ENCODE results near the gene SSTR4. TPM values are rescaled to one million over a fixed set of nuclear protein-coding genes. Genes with fewer than 3 reads are reported as not detected.

SSTR4 gene
- total and polyA plus RNA-seq, 2 donors from 2014 or later, result not detected

DNA sequence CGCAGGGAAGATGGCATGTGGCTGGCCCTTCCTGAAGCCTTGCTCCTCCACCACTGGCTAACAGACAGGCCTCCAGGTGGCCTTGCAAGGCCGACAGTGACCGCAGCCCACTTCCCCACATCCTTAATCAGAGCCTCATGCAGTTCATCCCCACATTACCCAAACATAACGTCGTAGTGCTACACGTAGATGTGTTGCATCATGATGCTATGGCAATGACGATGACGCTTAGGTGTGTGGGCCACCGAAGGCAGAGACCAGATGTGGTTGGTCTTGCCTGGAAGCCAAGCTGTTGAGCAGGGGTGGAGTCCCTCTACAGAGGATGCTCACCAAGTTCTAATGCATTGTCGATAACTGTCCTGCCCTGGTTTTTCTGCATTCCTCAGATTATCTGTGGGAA, 45.4 kb downstream of the SSTR4 start:
- TF ChIP-seq, protein P1, sequence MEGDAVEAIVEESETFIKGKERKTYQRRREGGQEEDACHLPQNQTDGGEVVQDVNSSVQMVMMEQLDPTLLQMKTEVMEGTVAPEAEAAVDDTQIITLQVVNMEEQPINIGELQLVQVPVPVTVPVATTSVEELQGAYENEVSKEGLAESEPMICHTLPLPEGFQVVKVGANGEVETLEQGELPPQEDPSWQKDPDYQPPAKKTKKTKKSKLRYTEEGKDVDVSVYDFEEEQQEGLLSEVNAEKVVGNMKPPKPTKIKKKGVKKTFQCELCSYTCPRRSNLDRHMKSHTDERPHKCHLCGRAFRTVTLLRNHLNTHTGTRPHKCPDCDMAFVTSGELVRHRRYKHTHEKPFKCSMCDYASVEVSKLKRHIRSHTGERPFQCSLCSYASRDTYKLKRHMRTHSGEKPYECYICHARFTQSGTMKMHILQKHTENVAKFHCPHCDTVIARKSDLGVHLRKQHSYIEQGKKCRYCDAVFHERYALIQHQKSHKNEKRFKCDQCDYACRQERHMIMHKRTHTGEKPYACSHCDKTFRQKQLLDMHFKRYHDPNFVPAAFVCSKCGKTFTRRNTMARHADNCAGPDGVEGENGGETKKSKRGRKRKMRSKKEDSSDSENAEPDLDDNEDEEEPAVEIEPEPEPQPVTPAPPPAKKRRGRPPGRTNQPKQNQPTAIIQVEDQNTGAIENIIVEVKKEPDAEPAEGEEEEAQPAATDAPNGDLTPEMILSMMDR (IDR thresholded peaks at IDR 0.05; ENCODE audit: borderline replicate concordance, extremely low read depth, insufficient read depth), result no peak
- intact Hi-C loops (cut with DNase I), result no loop called here
- Histone ChIP-seq H3K4me1 (ENCODE audit: control insufficient read depth in 2 of 3, insufficient read depth in 2 of 3, low read depth in 1 of 3, low read length in 3 of 3) (peaks cover 0 to 2% (median 0%) of the 10 kb centered on the region in 3 donors), H3K27me3 (ENCODE audit: control insufficient read depth, insufficient read depth, low read length) (no peaks in the 10 kb centered on the region), H3K9me3 (ENCODE audit: control insufficient read depth in 2 of 3, insufficient read depth in 1 of 3, low read length in 3 of 3) (no peaks in the 10 kb centered on the region), H3K36me3 (ENCODE audit: control insufficient read depth in 2 of 3, insufficient read depth in 3 of 3, low read length in 3 of 3) (no peaks in the 10 kb centered on the region), H3K9ac (ENCODE audit: low read length in 3 of 3) (no peak overlapping the region), H3K4me3 (ENCODE audit: low read length in 3 of 3) (no peak overlapping the region), H3K27ac (ENCODE audit: low read depth in 2 of 2, low read length in 2 of 2) (no peak overlapping the region)
- FAIRE-seq (no peak), DNase-seq (no peak)

DNA sequence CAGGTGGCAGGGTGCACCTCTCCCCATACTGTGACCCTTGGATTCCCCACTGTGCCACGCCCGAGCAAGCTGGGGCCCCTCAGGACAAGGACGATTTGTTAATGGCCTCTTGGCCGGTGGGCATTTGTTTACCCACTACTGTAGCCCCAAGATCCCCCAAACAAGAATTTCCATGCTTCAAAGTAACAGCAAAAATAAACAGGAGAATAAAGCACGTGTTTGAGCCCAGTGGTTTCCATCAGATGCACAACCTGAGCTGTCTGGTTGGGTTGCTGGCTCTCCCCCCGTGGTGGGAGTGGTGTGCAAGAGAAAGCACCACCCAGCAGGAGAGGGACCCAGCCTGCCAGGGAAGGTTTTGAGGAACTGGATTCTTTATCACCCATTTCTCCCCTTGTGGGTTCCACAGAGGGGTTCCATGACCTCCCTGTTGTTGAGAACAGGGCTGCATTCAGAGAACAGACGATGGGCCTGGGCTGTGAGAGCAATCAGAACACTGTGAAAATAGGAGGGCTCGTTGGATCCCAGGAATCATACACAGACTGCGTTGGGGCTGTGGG, 46.2 kb downstream of the SSTR4 start:
- FAIRE-seq (no peak), DNase-seq (no peak)
- H3K9ac ChIP-seq (ENCODE audit: low read length in 3 of 3), result no peak overlapping the region
- TF ChIP-seq, protein P1 (IDR thresholded peaks at IDR 0.05; ENCODE audit: borderline replicate concordance, extremely low read depth, insufficient read depth), result no peak
- no peaks in the 10 kb centered on the region for H3K9me3 ChIP-seq (ENCODE audit: control insufficient read depth in 2 of 3, insufficient read depth in 1 of 3, low read length in 3 of 3)
- no peak overlapping the region for H3K27ac ChIP-seq (ENCODE audit: low read depth in 2 of 2, low read length in 2 of 2)
- H3K4me3 ChIP-seq (ENCODE audit: low read length in 3 of 3), result no peak overlapping the region
- intact Hi-C loops (cut with DNase I), result no loop called here
- H3K36me3 ChIP-seq (ENCODE audit: control insufficient read depth in 2 of 3, insufficient read depth in 3 of 3, low read length in 3 of 3), result no peaks in the 10 kb centered on the region
- H3K27me3 ChIP-seq (ENCODE audit: control insufficient read depth, insufficient read depth, low read length), result no peaks in the 10 kb centered on the region
- peaks cover 0 to 5% (median 0%) of the 10 kb centered on the region in 3 donors for H3K4me1 ChIP-seq (ENCODE audit: control insufficient read depth in 2 of 3, insufficient read depth in 2 of 3, low read depth in 1 of 3, low read length in 3 of 3)

DNA sequence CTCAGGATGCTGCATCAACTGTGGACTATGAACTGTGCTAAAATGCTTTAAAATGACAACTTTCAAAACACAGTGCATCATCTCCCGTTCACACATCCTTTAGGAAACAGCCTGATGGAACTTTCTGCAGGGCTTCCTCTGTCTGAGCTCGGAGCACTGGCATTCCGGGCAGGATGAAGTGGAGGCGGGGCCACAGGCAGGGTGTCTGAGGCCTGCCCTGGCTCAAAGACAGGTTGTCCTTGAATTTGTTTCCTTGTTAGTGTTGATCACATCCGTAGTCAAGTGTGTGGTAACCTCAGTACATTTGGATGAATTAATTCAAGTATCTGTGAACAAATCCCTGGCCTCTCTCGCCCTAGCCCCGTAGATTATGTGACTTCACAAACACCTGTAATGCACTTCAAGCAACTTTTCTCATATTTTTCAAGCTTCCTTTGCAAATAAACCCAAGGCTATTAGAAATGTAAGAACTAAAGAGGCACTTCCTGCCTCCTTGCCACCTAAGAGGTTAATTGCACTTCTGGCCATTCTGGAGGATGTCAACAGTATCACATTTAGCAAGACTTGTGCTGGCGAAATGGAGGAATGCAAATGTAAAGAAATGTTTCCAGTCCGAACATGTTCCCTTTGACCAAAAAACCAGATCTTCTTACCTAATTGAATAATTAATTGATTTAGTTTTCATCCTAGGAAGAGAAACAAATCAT, 47.9 kb downstream of the SSTR4 start:
- Histone ChIP-seq H3K4me3 (ENCODE audit: low read length in 3 of 3) (peak overlapping the region in 2 of 3 donors; percentile 50 to 53), H3K4me1 (ENCODE audit: control insufficient read depth in 2 of 3, insufficient read depth in 2 of 3, low read depth in 1 of 3, low read length in 3 of 3) (peaks cover 0 to 8% (median 0%) of the 10 kb centered on the region in 3 donors)
- intact Hi-C loops (cut with DNase I), result no loop called here

More for the DNA sequence above, 47.9 kb downstream of the SSTR4 start:
- peak overlapping the region in 1 of 3 donors; percentile 24 for H3K9ac ChIP-seq (ENCODE audit: low read length in 3 of 3)
- H3K27me3 ChIP-seq (ENCODE audit: control insufficient read depth, insufficient read depth, low read length), result no peaks in the 10 kb centered on the region
- peak in 1 of 5 donors; percentile 57 for DNase-seq
- H3K27ac ChIP-seq (ENCODE audit: low read depth in 2 of 2, low read length in 2 of 2), result peak overlapping the region; percentile 65 to 77
- no peak for FAIRE-seq
- no peaks in the 10 kb centered on the region for H3K36me3 ChIP-seq (ENCODE audit: control insufficient read depth in 2 of 3, insufficient read depth in 3 of 3, low read length in 3 of 3)
- TF ChIP-seq, protein P1 (IDR thresholded peaks at IDR 0.05; ENCODE audit: borderline replicate concordance, extremely low read depth, insufficient read depth), result no peak
- no peaks in the 10 kb centered on the region for H3K9me3 ChIP-seq (ENCODE audit: control insufficient read depth in 2 of 3, insufficient read depth in 1 of 3, low read length in 3 of 3)
